ENCODE measurements around the gene LSM7. TPM values are rescaled to one million over a fixed set of nuclear protein-coding genes. Genes with fewer than 3 reads are reported as not detected.
A peak's percentile ranks its signal among the peaks of the same experiment; 100 is the strongest.

Gene LSM7
- total RNA-seq, 2 experiments from 2014 or later, result 73.6 to 80.1 TPM

DNA sequence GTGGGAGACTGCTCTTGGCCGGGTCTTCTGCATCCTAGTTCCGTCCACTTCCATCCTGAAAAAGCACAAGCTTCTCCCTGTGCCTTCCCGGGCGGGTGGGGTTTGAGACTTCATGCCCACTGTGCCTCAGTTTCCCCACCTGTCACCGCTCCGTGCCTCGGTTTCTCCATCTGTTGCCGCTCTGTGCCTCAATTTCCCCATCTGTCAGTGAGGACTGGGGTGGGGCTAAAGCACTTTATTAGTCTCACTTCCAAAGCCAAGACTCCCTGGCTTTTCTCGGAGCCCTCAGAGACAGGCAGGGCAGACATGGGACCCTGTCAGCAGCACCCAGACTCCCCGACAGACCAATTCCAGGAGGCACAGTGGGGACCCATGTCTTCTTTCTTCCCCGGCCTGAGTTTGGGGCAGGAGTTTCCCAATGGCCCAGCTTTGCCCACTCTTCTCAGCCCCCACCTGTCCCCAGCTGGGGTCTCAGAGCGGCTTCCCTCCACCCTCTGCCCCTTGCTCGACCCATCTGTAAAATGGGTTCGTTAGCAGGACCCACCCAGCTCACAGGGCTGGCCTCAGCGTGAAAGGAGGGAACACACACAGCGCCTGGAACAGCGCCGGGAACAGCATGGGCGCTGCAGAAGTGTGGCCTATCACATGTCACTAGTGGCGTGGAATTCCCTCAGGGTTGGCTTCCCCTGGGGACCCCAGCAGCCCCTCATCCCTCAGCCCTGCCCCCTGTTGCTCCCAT is 41.8 kb downstream of the LSM7 start:
- H3K27me3 Mint-ChIP-seq, result no peaks in the 10 kb centered on the region
- peaks cover 6% of the 10 kb centered on the region for H3K36me3 Mint-ChIP-seq (ENCODE audit: low read depth)
- H3K9me3 ChIP-seq (ENCODE audit: control insufficient read depth in 1 of 2, insufficient read depth in 1 of 2, low read length in 2 of 2), result no peaks in the 10 kb centered on the region
- ATAC-seq (ENCODE audit: poor library complexity) (no peak), DNase-seq (no peak)
- H3K27ac ChIP-seq (ENCODE audit: low read depth in 1 of 2, low read length in 2 of 2), result no peak overlapping the region
- H3K4me3 Mint-ChIP-seq, result no peak overlapping the region
- TF ChIP-seq, protein P1, sequence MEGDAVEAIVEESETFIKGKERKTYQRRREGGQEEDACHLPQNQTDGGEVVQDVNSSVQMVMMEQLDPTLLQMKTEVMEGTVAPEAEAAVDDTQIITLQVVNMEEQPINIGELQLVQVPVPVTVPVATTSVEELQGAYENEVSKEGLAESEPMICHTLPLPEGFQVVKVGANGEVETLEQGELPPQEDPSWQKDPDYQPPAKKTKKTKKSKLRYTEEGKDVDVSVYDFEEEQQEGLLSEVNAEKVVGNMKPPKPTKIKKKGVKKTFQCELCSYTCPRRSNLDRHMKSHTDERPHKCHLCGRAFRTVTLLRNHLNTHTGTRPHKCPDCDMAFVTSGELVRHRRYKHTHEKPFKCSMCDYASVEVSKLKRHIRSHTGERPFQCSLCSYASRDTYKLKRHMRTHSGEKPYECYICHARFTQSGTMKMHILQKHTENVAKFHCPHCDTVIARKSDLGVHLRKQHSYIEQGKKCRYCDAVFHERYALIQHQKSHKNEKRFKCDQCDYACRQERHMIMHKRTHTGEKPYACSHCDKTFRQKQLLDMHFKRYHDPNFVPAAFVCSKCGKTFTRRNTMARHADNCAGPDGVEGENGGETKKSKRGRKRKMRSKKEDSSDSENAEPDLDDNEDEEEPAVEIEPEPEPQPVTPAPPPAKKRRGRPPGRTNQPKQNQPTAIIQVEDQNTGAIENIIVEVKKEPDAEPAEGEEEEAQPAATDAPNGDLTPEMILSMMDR (IDR thresholded peaks at IDR 0.05), result no peak
- intact Hi-C loops (cut with DNase I, micrococcal nuclease), result loop anchor here in 1 of 2 experiments (5.0 kb wide), 1 partner anchor 41 kb away; the partner anchor contains the start of genes LSM7 and SPPL2B
- peaks cover 51% of the 10 kb centered on the region for H3K4me1 ChIP-seq (ENCODE audit: insufficient read depth, low read length)
- H3K27ac Mint-ChIP-seq, result no peak overlapping the region
- H3K4me3 ChIP-seq (ENCODE audit: low read length), result no peak overlapping the region
- no peaks in the 10 kb centered on the region for H3K9me3 Mint-ChIP-seq
- peaks cover 33% of the 10 kb centered on the region for H3K4me1 Mint-ChIP-seq (ENCODE audit: low read depth)
- CTCF ChIA-PET, result interaction anchor here (1.4 kb wide), 1 partner anchor 11 kb away, joined by 3 read pairs; no protein-coding TSS in a partner anchor
- POLR2A ChIA-PET, result interaction anchor here (0.6 to 1.5 kb wide), 2 partner anchors 9 to 14 kb away, joined by 3 to 6 read pairs; no protein-coding TSS in a partner anchor
- no peaks in the 10 kb centered on the region for H3K36me3 ChIP-seq (ENCODE audit: insufficient read depth, low read length)
- H3K27me3 ChIP-seq (ENCODE audit: control insufficient read depth in 1 of 2, insufficient read depth in 2 of 2, low read length in 2 of 2), result no peaks in the 10 kb centered on the region

DNA sequence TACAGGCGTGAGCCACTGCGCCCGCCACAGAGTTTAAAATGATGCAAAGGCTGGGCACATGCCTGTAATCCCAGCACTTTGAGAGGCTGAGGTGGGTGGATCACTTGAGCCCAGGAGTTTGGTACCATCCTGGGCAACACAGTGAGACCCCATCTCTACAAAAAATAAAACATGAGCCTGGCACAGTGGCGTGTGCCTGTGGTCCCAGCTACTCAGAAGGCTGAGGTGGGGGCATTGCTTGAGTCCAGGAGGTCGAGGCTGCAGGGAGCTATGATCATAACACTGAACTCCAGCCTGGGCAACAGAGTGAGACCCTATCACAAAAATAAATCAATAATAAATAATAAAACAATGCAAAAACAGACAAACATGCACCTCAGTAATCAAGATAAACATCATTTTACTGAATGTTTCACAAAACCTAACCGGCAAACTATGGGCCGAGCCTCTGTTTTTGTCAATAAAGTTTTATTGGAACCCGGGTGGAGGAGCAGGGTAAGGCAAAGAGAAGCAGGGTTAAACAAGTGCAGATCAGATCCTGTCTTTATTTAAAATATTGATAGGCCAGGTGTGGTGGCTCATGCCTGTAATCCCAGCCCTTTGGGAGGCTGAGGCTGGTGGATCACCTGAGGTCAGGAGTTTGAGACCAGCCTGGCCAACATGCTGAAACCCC is 44.4 kb downstream of the LSM7 start:
- no peak for DNase-seq
- Histone ChIP-seq H3K4me1 (ENCODE audit: insufficient read depth, low read length) (peaks cover 42% of the 10 kb centered on the region), H3K9me3 (ENCODE audit: control insufficient read depth in 1 of 2, insufficient read depth in 1 of 2, low read length in 2 of 2) (no peaks in the 10 kb centered on the region), H3K27me3 (ENCODE audit: control insufficient read depth in 1 of 2, insufficient read depth in 2 of 2, low read length in 2 of 2) (no peaks in the 10 kb centered on the region), H3K4me3 (ENCODE audit: low read length) (no peak overlapping the region), H3K36me3 (ENCODE audit: insufficient read depth, low read length) (no peaks in the 10 kb centered on the region), H3K27ac (ENCODE audit: low read depth in 1 of 2, low read length in 2 of 2) (no peak overlapping the region)
- intact Hi-C loops (cut with DNase I, micrococcal nuclease), result no loop called here
- TF ChIP-seq, protein P1 (IDR thresholded peaks at IDR 0.05), result no peak
- no peaks in the 10 kb centered on the region for H3K27me3 Mint-ChIP-seq
- ATAC-seq (ENCODE audit: poor library complexity), result no peak
- H3K9me3 Mint-ChIP-seq, result no peaks in the 10 kb centered on the region
- peaks cover 23% of the 10 kb centered on the region for H3K4me1 Mint-ChIP-seq (ENCODE audit: low read depth)
- H3K27ac Mint-ChIP-seq, result no peak overlapping the region
- H3K4me3 Mint-ChIP-seq, result no peak overlapping the region
- H3K36me3 Mint-ChIP-seq (ENCODE audit: low read depth), result no peaks in the 10 kb centered on the region
- POLR2A ChIA-PET, result interaction anchor here (0.6 to 0.7 kb wide), 2 partner anchors 9 to 1751 kb away, joined by 3 to 5 read pairs; no protein-coding TSS in a partner anchor
- CTCF ChIA-PET, result no interaction called here

DNA sequence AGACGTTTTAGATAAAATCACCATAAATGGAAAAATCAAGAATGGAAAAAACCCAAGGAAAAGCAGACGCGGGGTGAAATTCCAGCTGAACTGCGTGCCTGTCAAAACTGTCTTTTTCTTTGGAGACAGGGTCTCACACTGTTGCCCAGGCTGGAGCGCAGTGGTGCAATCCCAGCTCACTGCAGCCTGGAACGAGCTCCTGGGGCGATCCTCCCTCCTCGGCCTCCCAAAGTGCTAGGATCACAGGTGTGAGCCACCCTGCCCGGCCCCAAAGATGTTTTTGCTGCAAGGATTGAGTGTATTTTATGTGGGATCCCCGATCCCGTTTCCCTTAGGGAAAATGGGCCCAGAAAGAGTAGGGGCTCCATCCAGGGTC is 45.5 kb downstream of the LSM7 start:
- ATAC-seq (ENCODE audit: poor library complexity), result no peak
- TF ChIP-seq, protein P1 (IDR thresholded peaks at IDR 0.05), result no peak
- no peak overlapping the region for H3K4me3 ChIP-seq (ENCODE audit: low read length)
- Mint-ChIP-seq H3K27me3 (no peaks in the 10 kb centered on the region), H3K4me3 (peak overlapping the region; percentile 34), H3K36me3 (ENCODE audit: low read depth) (no peaks in the 10 kb centered on the region), H3K27ac (peak overlapping the region; percentile 27), H3K9me3 (no peaks in the 10 kb centered on the region), H3K4me1 (ENCODE audit: low read depth) (peaks cover 15% of the 10 kb centered on the region)
- CTCF ChIA-PET, result no interaction called here
- peaks cover 31% of the 10 kb centered on the region for H3K4me1 ChIP-seq (ENCODE audit: insufficient read depth, low read length)
- no peak overlapping the region for H3K27ac ChIP-seq (ENCODE audit: low read depth in 1 of 2, low read length in 2 of 2)
- H3K9me3 ChIP-seq (ENCODE audit: control insufficient read depth in 1 of 2, insufficient read depth in 1 of 2, low read length in 2 of 2), result no peaks in the 10 kb centered on the region
- POLR2A ChIA-PET, result interaction anchor here (1.9 kb wide), 1 partner anchor 8 kb away, joined by 7 read pairs; no protein-coding TSS in a partner anchor
- DNase-seq, result peak in 1 of 14 experiments; percentile 16
- H3K36me3 ChIP-seq (ENCODE audit: insufficient read depth, low read length), result no peaks in the 10 kb centered on the region
- intact Hi-C loops (cut with DNase I, micrococcal nuclease), result no loop called here
- no peaks in the 10 kb centered on the region for H3K27me3 ChIP-seq (ENCODE audit: control insufficient read depth in 1 of 2, insufficient read depth in 2 of 2, low read length in 2 of 2)

All from CD4-positive, alpha-beta T cell (primary cell).